NCI-H1930 (cell line): Measurements from ENCODE around the gene SYNE1.
"Not testable (repeated sequence)": the region's sequence is repeated elsewhere in the genome, so short reads cannot be mapped to it uniquely, and the experiment has no call there.

Source experiments
- DNase-seq, 2 experiments: peaks; one replicate each; lab custom pipeline; 2025; lab: John Stamatoyannopoulos, UW

The SYNE1 gene

GRCh38 chr6:152176268-152176667, 460.9 kb downstream of the SYNE1 start:
- no peak for DNase-seq

- no peak for DNase-seq
Observed at GRCh38 chr6:152173957-152174356, 463.2 kb downstream of the SYNE1 start.

DNA sequence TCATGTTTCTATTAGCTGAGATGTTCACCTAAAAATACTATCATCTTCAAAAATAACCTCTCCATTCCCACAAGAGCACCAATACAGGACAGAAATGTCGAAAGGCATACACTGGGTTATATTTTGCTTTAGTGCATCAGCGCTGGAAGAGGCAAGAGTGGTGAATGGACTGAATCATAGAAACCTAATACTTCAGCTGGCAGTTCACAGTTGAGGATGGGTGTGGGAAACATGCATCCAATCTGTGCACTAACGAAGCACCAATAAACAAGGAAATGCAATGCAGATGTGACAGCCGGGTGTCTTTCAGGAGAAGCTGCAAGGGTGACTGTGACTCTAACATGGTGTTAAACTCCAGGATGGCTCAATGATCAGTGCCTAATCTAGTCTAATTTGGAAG, 463.8 kb downstream of the SYNE1 start:
- no peak for DNase-seq

GRCh38 chr6:152170702-152171667, 466.2 kb downstream of the SYNE1 start:
- no peak for DNase-seq

GRCh38 chr6:152170313-152170701, 466.9 kb downstream of the SYNE1 start:
- no peak for DNase-seq

DNA sequence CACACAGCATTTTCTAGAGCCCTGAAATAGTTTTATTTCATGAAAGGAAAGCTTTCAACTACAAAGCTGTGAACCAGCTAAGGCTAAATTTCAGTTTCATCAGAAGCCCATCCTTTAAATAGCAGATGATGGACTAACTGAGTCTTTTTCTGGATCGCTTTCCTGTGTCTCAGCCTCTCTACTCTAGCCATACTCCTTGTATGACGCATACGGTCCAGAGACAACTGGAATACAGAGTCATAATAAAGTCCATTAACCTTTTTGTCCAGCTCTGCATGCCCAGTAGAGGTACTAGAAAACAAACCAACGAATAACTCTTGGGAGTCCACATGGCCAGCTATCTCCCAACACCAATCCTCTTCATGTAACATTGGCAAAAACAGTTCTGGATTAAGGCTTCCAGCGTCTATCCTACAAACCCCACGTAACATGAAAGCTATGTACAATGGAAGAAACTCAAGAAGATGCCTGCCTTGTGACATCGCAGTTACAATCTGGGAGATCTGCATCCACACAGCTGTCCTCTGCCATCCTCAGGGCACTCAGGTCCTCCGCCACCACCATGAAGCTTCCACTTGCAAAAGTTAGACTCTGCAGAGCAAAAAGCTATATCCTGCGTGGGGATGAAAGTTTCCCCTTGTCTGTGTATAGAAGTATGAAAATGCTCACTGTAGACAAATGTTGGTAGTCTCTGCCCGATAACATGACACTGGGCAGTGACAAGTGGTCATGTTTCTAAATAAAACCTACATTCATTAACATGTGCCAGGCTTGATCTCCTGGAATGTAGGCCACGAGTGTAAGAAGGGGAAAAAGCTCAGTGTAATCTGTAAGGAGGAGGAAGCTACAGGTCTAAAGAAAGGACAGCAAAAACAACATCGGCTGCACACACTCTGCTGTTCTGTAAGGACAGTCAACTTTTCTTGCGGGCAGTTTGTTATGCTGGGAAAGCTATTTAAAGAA, 469.2 kb downstream of the SYNE1 start:
- no peak for DNase-seq

GRCh38 chr6:152166897-152167296, 470.3 kb downstream of the SYNE1 start:
- no peak for DNase-seq

GRCh38 chr6:152166497-152166896, 470.7 kb downstream of the SYNE1 start:
- no peak for DNase-seq

GRCh38 chr6:152164957-152165356, 472.2 kb downstream of the SYNE1 start:
- DNase-seq, result no peak

GRCh38 chr6:152161501-152161900, 475.7 kb downstream of the SYNE1 start:
- DNase-seq, result no peak

GRCh38 chr6:152160346-152160745, 476.8 kb downstream of the SYNE1 start:
- no peak for DNase-seq

GRCh38 chr6:152155792-152156191, 481.4 kb downstream of the SYNE1 start:
- no peak for DNase-seq

DNA sequence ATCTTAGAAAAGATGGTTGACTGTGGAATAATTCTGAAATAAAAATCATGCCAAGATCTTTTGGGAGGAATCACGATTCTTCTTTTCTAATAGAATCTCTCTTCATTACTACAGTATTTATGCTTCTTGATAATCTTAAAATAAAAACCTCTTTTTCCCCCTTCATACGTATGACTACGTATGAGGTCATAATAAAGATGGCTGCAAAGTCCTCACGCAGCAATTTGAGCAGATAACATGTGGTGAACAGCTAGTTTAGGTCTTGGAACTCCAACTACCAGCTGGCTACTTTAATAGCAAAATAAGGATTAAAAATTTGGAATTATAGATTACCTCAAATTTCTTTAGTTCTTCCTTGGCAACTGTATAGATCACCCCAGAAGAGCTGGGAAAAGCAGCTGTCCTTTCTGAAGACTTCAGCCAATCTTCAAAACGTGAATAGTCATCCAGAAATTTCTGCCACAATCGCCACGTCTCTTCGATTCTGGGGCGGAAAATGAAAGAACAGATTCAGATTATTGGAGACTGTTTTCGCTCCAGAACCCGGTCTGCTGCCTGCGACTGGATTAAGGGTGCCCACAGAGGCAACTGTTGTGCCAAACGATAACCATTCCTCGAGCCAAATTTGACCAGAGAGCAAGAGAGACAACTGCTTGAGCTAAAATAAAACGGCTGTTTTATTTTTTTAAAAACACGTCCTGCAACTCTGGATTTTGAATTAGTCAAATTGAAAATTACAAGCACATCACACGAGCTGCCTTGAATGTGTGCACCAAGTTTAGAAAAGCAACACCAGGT, 482.4 kb downstream of the SYNE1 start:
- no peak for DNase-seq

- no peak for DNase-seq
Observed at GRCh38 chr6:152151920-152152319, 485.2 kb downstream of the SYNE1 start.

- DNase-seq, result no peak
Observed at GRCh38 chr6:152150196-152150595, 487.0 kb downstream of the SYNE1 start.

DNA sequence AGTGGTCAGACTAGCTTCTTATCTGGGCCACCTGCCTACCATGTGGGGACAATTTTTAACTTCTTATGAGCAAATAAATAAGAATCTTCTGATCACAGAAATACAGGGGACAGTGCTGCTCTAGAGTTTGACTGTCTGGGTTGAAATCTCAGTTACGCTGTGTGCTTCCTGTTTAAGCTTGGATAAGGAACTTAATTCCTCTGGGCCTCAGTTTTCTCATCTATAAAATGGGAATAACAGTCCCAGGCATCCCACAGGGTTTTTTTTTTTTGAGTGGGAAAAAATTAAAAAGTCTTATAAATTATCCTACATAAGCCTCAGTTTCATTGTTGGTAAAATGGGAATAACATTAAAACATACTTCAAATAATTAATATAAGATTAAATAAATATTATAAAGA, 488.8 kb downstream of the SYNE1 start:
- no peak for DNase-seq

GRCh38 chr6:152147269-152147668, 489.9 kb downstream of the SYNE1 start:
- no peak for DNase-seq

- DNase-seq, result no peak
Observed at GRCh38 chr6:152146385-152146784, 490.8 kb downstream of the SYNE1 start.

GRCh38 chr6:152143359-152143758, 493.8 kb downstream of the SYNE1 start:
- DNase-seq, result no peak

DNA sequence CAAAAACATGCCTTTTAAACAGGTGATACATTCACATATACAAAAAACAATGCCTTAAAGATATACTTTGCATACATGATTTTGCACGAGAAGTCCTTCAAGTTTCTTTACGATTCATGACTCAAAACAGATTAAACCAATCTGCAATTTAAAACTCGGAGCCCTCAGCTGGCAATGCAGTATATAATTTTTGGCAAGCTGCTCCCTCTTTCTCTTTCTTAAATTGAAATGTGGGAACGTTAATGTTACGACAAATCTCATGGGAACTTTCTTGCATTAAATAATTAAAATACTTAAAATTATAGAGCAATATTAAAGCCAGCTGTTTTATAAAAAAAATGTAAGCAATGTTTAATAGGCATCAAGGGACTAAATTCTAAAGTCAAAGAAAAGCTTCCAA, 495.1 kb downstream of the SYNE1 start:
- no peak for DNase-seq

- DNase-seq, result not testable (repeated sequence)
Observed at GRCh38 chr6:152138344-152138743, 498.8 kb downstream of the SYNE1 start.

- peak in 1 of 2 experiments; percentile 3 for DNase-seq
Observed at GRCh38 chr6:152136449-152136825, 500.7 kb downstream of the SYNE1 start.
